Measurements from ENCODE around the gene LGALS3BP.

Gene LGALS3BP

GRCh38 chr17:79017546-79018369 lies 38.0 kb upstream of the LGALS3BP start:
- no peak for DNase-seq (ENCODE audit: low read depth in 2 of 2)

- DNase-seq (ENCODE audit: low read depth in 2 of 2), result no peak
These were observed 34.5 kb upstream of the LGALS3BP start for GRCh38 chr17:79014158-79014758.

- no peak for DNase-seq (ENCODE audit: low read depth in 2 of 2)
These were observed 32.9 kb upstream of the LGALS3BP start for GRCh38 chr17:79012563-79013134.

- no peak for DNase-seq (ENCODE audit: low read depth in 2 of 2)
These were observed 31.9 kb upstream of the LGALS3BP start for GRCh38 chr17:79011451-79012147.

- no peak for DNase-seq (ENCODE audit: low read depth in 2 of 2)
These were observed 30.6 kb upstream of the LGALS3BP start for GRCh38 chr17:79010304-79010646.

GRCh38 chr17:79009397-79010303 lies 29.9 kb upstream of the LGALS3BP start, which contains the start of gene CANT1:
CANT1 (minus strand) TSS chr17:79009764; CDS start chr17:78997622, 12,142 bp downstream.
- peak; percentile 65 to 75 for DNase-seq (ENCODE audit: low read depth in 2 of 2)

- DNase-seq (ENCODE audit: low read depth in 2 of 2), result no peak
These were observed 29.1 kb upstream of the LGALS3BP start for GRCh38 chr17:79008666-79009387.

GRCh38 chr17:79007504-79008381 lies 28.0 kb upstream of the LGALS3BP start:
- DNase-seq (ENCODE audit: low read depth in 2 of 2), result no peak

GRCh38 chr17:79006794-79007503 lies 27.2 kb upstream of the LGALS3BP start:
- DNase-seq (ENCODE audit: low read depth in 2 of 2), result no peak

- no peak for DNase-seq (ENCODE audit: low read depth in 2 of 2)
These were observed 26.3 kb upstream of the LGALS3BP start for GRCh38 chr17:79006046-79006445.

- DNase-seq (ENCODE audit: low read depth in 2 of 2), result no peak
These were observed 25.5 kb upstream of the LGALS3BP start for GRCh38 chr17:79005063-79005861.

GRCh38 chr17:79003661-79004411 lies 24.1 kb upstream of the LGALS3BP start:
- DNase-seq (ENCODE audit: low read depth in 2 of 2), result no peak

GRCh38 chr17:79002796-79003593 lies 23.3 kb upstream of the LGALS3BP start:
- DNase-seq (ENCODE audit: low read depth in 2 of 2), result no peak

- DNase-seq (ENCODE audit: low read depth in 2 of 2), result no peak
These were observed 22.6 kb upstream of the LGALS3BP start for GRCh38 chr17:79002291-79002690.

GRCh38 chr17:79001190-79002020 lies 21.7 kb upstream of the LGALS3BP start:
- no peak for DNase-seq (ENCODE audit: low read depth in 2 of 2)
